Karpas-422 (cell line): ENCODE results near the gene ITPK1. TPM values are rescaled to one million over a fixed set of nuclear protein-coding genes. Genes with fewer than 3 reads are reported as not detected.
"Not testable (repeated sequence)": the region's sequence is repeated elsewhere in the genome, so short reads cannot be mapped to it uniquely, and the experiment has no call there.

ENCODE experiments used
- DNase-seq: peaks from one replicate; pipeline ENCODE4 v3.0.0-alpha.2; 2015
- H2AFZ ChIP-seq: fragments of 200-600 bp; sonication (generic); 2 replicates; pipeline ENCODE4 v1.6.1; 2014; ENCODE audit warnings: antibody characterized with exemption, low read length, mixed read lengths
- H3K27ac ChIP-seq: fragments of 200-600 bp; sonication (generic); 2 replicates; pipeline ENCODE4 v1.5.1; 2014; ENCODE audit warnings: mild to moderate bottlenecking, low read length, moderate library complexity
- H3K27me3 ChIP-seq: fragments of 200-600 bp; sonication (generic); 2 replicates; pipeline ENCODE4 v1.6.1; 2014; ENCODE audit warnings: low read length, mixed read lengths
- H3K36me3 ChIP-seq: fragments of 200-600 bp; sonication (generic); 2 replicates; pipeline ENCODE4 v1.6.1; 2014; ENCODE audit warnings: low read length, mixed read lengths; ENCODE audit not compliant: insufficient read depth
- H3K4me1 ChIP-seq: fragments of 200-600 bp; sonication (generic); 2 replicates; pipeline ENCODE4 v1.6.1; 2014; ENCODE audit warnings: mild to moderate bottlenecking, low read length, mixed read lengths
- H3K4me2 ChIP-seq: fragments of 200-600 bp; sonication (generic); 2 replicates; pipeline ENCODE4 v1.6.1; 2014; ENCODE audit warnings: low read length, low read depth, mild to moderate bottlenecking; ENCODE audit not compliant: poor library complexity, severe bottlenecking
- H3K4me3 ChIP-seq: fragments of 200-600 bp; sonication (generic); 2 replicates; pipeline ENCODE4 v1.5.1; 2014; ENCODE audit warnings: mild to moderate bottlenecking, antibody characterized with exemption, low read length, mixed read lengths
- H3K79me2 ChIP-seq: fragments of 200-600 bp; sonication (generic); 2 replicates; pipeline ENCODE4 v1.6.1; 2014; ENCODE audit warnings: mild to moderate bottlenecking, low read length, mixed read lengths
- H3K9ac ChIP-seq: fragments of 200-600 bp; sonication (generic); 2 replicates; pipeline ENCODE4 v1.6.0; 2014; ENCODE audit warnings: low read length
- H3K9me2 ChIP-seq: fragments of 200-600 bp; sonication (generic), shearing (Covaris generic); replicated peaks from 2 replicates; pipeline ENCODE4 v1.6.0; 2014; ENCODE audit warnings: mild to moderate bottlenecking, low read length, moderate library complexity; ENCODE audit not compliant: insufficient read depth
- H3K9me3 ChIP-seq: fragments of 300-700, 200-600 bp; sonication (generic); 2 replicates; pipeline ENCODE4 v1.6.1; 2014; ENCODE audit warnings: low read length, mixed read lengths
- H4K20me1 ChIP-seq: fragments of 200-600 bp; sonication (generic); 2 replicates; pipeline ENCODE4 v1.6.1; 2014; ENCODE audit warnings: mild to moderate bottlenecking, antibody characterized with exemption, low read length, low read depth; ENCODE audit not compliant: insufficient read depth
- total RNA-seq: library from RNA; depleted of rRNA; stranded (reverse); fragments of >200 nt; shearing (Covaris generic); gene quantifications from 2 replicates; pipeline ENCODE4 v1.2.3, GENCODE V29; 2014; ENCODE audit warnings: low replicate concordance

ITPK1 gene
- total RNA-seq, 1 experiment from 2014 or later = 6.3 TPM

DNA sequence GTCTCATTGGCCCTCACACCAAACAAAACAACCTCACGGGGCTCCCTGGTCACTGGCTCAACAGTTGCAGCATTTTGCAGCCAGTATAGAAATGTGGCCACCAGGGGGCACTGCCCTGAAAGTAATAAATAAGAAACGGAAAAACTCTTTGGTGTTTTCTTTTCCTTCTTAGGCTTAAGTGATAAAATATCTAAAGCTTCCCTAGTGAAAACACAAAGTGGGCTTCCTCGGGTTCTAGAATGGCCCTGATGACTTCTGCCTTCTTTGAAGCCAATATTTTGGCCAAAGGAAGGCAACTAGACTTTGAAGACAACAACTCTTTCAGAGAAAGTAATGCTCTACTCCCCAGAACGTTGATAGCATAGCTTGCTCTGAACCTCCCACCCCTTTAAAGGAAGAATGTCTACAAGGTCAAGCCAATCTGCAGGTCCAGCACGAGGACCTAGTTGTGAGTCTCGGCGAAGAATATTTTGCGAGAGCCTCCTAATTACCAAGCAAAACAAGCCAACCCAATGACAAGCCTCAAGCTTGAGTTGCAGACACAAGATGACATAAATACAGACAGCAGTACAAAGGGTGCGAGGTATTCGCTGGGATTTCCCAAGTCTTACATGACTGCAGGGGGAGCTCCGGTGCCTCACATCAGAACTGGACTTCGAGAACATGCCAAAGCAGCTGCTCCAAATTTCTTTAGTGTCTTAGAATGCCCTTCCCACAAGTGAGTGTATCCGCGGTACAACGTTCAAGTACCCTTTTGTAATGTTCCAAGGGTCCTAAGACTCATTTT lies 2.6 kb downstream of the ITPK1 start:
- Histone ChIP-seq H3K4me1 (peaks cover 20% of the 10 kb centered on the region), H3K9ac (no peak overlapping the region), H3K36me3 (no peaks in the 10 kb centered on the region), H3K9me3 (no peaks in the 10 kb centered on the region), H3K27me3 (no peaks in the 10 kb centered on the region), H4K20me1 (peaks cover 26% of the 10 kb centered on the region; the same call in 1 of the 2 replicates), H3K79me2 (no peaks in the 10 kb centered on the region), H3K4me3 (no peak overlapping the region), H3K4me2 (no peak overlapping the region), H3K27ac (no peak overlapping the region), H3K9me2 (no peaks in the 10 kb centered on the region), H2AFZ (no peak overlapping the region)
- peak; percentile 93 for DNase-seq

DNA sequence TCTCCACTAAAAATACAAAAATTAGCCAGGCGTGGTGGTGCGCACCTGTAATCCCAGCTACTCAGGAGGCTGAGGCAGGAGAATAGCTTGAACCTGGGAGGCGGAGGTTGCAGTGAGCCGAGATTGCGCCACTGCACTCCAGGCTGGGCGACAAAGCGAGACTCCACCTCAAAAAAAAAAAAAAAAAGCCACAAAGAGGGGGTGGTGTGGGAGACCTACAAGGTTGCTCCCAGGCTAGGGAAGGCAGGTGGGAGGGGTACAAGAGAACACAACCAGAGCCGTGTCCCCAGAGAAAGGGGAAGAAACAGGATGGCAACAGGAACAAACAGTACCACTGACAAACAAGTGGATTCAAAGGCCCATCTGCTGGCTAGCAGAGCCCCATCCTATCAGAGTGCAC lies 4.2 kb downstream of the ITPK1 start:
- H3K9ac ChIP-seq, H3K4me2 ChIP-seq, H3K9me3 ChIP-seq, H2AFZ ChIP-seq, H3K4me3 ChIP-seq, H3K36me3 ChIP-seq, H3K27me3 ChIP-seq, H3K27ac ChIP-seq, H3K9me2 ChIP-seq, DNase-seq, H3K79me2 ChIP-seq: not testable (repeated sequence)
- H3K4me1 ChIP-seq = peaks cover 19% of the 10 kb centered on the region
- H4K20me1 ChIP-seq = peaks cover 34% of the 10 kb centered on the region; the same call in 1 of the 2 replicates

DNA sequence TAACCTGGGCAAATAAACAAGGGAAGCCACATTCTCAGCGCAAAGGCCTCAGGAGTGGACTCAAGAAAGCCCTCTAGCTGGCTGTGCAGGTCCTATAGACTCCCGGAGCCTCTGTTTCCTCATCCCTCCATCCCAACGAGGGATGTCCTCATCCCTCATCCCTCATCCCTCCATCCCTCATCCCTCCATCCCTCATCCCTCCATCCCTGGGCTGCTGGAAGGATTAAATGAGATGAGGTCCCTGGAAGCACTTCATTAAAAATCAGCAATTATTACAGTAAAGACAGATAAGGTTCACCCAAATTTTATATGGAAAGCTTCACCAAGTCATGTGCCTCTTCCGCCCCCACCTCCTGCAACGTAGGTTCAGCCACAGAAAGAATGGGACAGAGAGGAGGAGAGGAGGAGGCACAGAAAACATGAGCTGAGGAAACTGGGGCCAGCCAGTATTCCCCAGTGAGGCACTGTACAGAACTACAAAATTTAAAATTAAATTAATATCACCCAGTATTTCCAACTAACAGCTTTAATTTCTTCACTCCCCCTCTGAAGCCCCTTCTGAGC lies 4.8 kb downstream of the ITPK1 start:
- H2AFZ ChIP-seq = no peak overlapping the region
- no peak overlapping the region for H3K4me2 ChIP-seq
- no peak overlapping the region for H3K9ac ChIP-seq
- H3K27ac ChIP-seq = no peak overlapping the region
- no peak for DNase-seq
- H3K4me3 ChIP-seq = no peak overlapping the region
- no peaks in the 10 kb centered on the region for H3K9me2 ChIP-seq
- H3K9me3 ChIP-seq = no peaks in the 10 kb centered on the region
- H3K27me3 ChIP-seq = no peaks in the 10 kb centered on the region
- H3K4me1 ChIP-seq = peaks cover 13% of the 10 kb centered on the region
- peaks cover 38% of the 10 kb centered on the region; the same call in 1 of the 2 replicates for H4K20me1 ChIP-seq
- H3K79me2 ChIP-seq = no peaks in the 10 kb centered on the region
- H3K36me3 ChIP-seq = no peaks in the 10 kb centered on the region

DNA sequence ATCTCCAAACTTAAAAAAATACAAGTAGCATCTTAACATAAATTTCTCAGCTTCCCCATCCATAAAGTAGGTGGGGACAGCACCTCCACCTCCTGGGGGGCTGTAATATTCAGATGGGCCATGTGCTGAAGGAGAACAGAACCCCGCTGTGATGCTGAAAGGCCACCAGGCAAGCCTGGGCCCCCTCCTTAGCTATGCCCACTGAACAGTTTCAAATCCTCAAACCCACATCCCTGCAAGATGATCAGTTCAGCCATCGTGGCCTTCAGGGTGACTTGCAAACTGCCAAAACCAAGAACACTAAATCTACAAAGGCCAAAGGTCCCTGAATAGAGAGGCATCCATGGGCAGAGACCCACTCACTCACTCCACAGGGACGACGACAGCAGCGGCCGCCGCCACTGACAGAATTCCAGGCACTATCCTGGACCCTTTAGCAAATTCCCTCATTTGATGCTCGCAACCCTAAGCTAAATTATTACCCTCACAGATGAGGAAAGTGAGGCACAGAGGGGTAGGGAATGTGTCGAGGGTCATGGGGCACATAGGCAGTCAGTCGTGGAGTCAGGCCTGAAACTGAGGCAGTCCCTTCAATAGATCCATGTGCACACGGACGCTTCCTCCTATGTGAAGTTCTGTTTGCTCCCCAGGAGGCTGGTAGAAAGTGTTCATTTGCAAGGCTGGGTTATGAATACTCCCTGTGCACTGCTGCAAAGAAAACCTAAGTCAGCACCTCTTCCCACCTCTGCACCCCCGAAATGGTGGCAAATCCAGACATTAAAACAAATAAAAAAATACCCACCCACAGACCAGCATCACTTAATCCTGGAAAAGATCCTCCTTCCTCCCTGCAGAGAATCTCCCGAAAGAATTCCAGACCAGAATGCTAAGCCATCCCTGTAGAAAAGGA lies 5.9 kb downstream of the ITPK1 start:
- Histone ChIP-seq H3K4me2 (no peak overlapping the region), H4K20me1 (peaks cover 40% of the 10 kb centered on the region; the same call in 1 of the 2 replicates), H3K9me2 (no peaks in the 10 kb centered on the region), H3K4me1 (peaks cover 10% of the 10 kb centered on the region), H3K27me3 (no peaks in the 10 kb centered on the region), H2AFZ (no peak overlapping the region), H3K9me3 (no peaks in the 10 kb centered on the region), H3K36me3 (no peaks in the 10 kb centered on the region), H3K4me3 (no peak overlapping the region), H3K9ac (no peak overlapping the region), H3K27ac (no peak overlapping the region), H3K79me2 (no peaks in the 10 kb centered on the region)
- DNase-seq = no peak

DNA sequence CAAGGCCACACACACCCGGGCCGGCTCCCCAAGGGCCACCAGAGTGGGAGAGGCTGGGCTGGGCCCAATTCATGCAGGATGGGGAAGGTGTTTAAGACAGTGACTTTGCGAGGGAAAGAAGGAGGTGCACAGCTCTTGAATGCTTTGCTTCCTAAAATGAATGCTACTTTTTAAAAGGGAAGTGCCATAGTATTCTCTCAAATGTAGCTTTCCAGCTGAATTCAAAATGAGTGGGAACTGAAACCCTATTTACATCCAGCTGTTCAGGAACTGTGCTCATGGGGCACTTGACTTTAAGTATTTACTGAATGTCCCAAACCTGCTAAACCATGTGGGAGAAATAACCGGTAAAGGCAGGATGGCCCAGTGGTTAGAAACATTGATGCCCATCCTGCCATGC lies 7.6 kb downstream of the ITPK1 start:
- DNase-seq = no peak
- H3K27ac ChIP-seq = no peak overlapping the region
- H3K4me1 ChIP-seq = peaks cover 3% of the 10 kb centered on the region; the same call in 1 of the 2 replicates
- no peak overlapping the region for H3K9ac ChIP-seq
- no peaks in the 10 kb centered on the region for H3K79me2 ChIP-seq
- no peaks in the 10 kb centered on the region for H3K9me3 ChIP-seq
- no peak overlapping the region for H3K4me3 ChIP-seq
- H3K4me2 ChIP-seq = no peak overlapping the region
- H3K9me2 ChIP-seq = no peaks in the 10 kb centered on the region
- peaks cover 44% of the 10 kb centered on the region; the same call in 1 of the 2 replicates for H4K20me1 ChIP-seq
- no peak overlapping the region for H2AFZ ChIP-seq
- H3K36me3 ChIP-seq = no peaks in the 10 kb centered on the region
- no peaks in the 10 kb centered on the region for H3K27me3 ChIP-seq

DNA sequence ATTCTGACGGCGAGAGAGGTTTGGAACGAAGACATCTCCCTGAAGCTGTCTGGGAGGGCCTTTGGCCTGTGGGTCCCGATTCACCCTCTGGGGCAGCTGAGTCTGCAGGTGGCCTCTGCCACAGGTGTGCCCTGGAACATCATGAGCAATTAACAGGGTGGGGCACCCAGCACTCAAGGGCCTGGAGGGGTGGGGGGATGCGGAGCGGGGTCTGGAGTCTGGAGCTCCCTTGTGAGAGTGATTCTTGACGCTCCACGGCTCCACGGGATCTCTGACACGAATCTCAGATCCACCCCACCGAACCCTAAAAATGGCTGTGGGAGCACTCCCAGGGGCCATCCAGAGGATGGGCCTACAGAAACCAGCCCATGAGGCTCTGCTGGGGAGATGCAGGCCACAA lies 8.3 kb downstream of the ITPK1 start:
- Histone ChIP-seq H3K4me2 (no peak overlapping the region), H3K36me3 (no peaks in the 10 kb centered on the region), H3K4me1 (no peaks in the 10 kb centered on the region; the same call in 1 of the 2 replicates), H3K9me2 (no peaks in the 10 kb centered on the region), H3K79me2 (no peaks in the 10 kb centered on the region), H3K9me3 (no peaks in the 10 kb centered on the region), H3K9ac (no peak overlapping the region), H2AFZ (no peak overlapping the region), H3K27ac (no peak overlapping the region), H4K20me1 (peaks cover 46% of the 10 kb centered on the region; the same call in 1 of the 2 replicates), H3K27me3 (no peaks in the 10 kb centered on the region), H3K4me3 (no peak overlapping the region)
- no peak for DNase-seq

DNA sequence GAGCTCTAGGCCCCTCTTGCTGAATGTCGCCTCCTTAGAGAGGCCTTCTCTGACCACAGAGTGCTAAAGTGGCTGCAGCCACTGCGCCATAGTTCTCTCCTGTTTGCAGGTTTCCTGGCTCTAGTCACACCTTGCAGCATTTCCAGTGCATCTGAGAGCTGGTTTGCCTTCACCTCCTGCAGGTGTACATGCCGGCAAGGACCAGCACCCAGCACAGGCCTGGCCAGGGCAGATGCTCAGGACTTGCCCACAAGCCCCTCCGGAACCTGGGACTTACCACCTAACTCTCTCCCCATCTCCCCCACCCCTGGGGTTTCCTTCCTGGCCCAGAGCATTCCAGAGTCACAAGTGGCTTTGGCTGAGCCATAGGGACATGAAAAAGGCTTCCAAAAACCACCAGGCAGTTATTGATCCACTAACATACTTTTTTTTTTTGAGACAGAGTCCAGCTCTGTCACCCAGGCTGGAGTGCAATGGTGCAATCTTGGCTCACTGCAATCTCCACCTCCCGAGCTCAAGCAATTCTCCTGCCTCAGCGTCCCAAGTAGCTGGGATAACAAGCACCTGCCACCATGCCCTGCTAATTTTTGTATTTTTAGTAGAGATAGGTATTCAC lies 9.1 kb downstream of the ITPK1 start:
- Histone ChIP-seq H3K9ac (no peak overlapping the region), H4K20me1 (peaks cover 52% of the 10 kb centered on the region), H3K4me2 (no peak overlapping the region), H3K4me3 (no peak overlapping the region), H3K27ac (no peak overlapping the region), H3K36me3 (no peaks in the 10 kb centered on the region), H3K9me3 (no peaks in the 10 kb centered on the region), H2AFZ (no peak overlapping the region), H3K4me1 (no peaks in the 10 kb centered on the region; the same call in 1 of the 2 replicates), H3K9me2 (no peaks in the 10 kb centered on the region), H3K27me3 (no peaks in the 10 kb centered on the region), H3K79me2 (no peaks in the 10 kb centered on the region)
- DNase-seq = no peak
